K562 (cell line): ENCODE data around the gene TMEM72. TPM values are rescaled to one million over a fixed set of nuclear protein-coding genes. Genes with fewer than 3 reads are reported as not detected.

Experiments used
- ATAC-seq: fragments of 200-7000 bp; cut with Tn5 transposase; 3 replicates; pipeline ENCODE4 v1.9.1; 2020; ENCODE audit warnings: moderate library complexity
- BruUV-seq: library from RNA; stranded (reverse); fragments of 400-500 nt; replicated peaks from 2 replicates; lab custom pipeline; 2021; lab: Mats Ljungman, UMichigan
- CTCF ChIA-PET: fragments of 300-600 bp; formaldehyde crosslinking; extraction: SDS; loops from one replicate; lab custom pipeline; 2021; ENCODE audit warnings: low intra/inter-chr PET ratio; lab: Yijun Ruan, JAX
- POLR2A ChIA-PET: fragments of 300-600, 350-650 bp; sonication (Branson Sonifier 250); formaldehyde crosslinking; extraction: SDS; loops from one replicate; lab custom pipeline; 2021; ENCODE audit warnings: antibody characterized with exemption, inconsistent platforms; lab: Yijun Ruan, JAX
- DNase-seq, 4 experiments: peaks; one replicate each; pipeline versions ENCODE4 v3.0.0 to v3.0.0-alpha.2; 2011 to 2018; ENCODE audit warnings: low spot score in 3 of 4, mixed read lengths in 3 of 4; ENCODE audit errors: extremely low read depth in 1 of 4
- FAIRE-seq: peaks from 2 replicates; lab custom pipeline; 2011; peaks lifted over from hg19 to GRCh38; lab: Jason Lieb, UNC
- H2AFZ ChIP-seq: 2 replicates; pipeline ENCODE4 v1.6.0; 2011; ENCODE audit warnings: low read depth, low read length, control low read depth, inconsistent platforms
- H3K27ac ChIP-seq: fragments of 200-600 bp; 3 replicates; pipeline ENCODE4 v1.8.0; 2011; ENCODE audit warnings: low read depth, mild to moderate bottlenecking, control low read depth, inconsistent platforms, low read length, moderate library complexity, mixed read lengths; ENCODE audit errors: extremely low read depth
- H3K27me3 ChIP-seq, 2 experiments: fragments of 300-600 bp in 1 of 2; 2 replicates in 1 of 2; 3 replicates in 1 of 2; pipeline versions ENCODE4 v1.6.0 to v1.8.0; 2011; ENCODE audit warnings: inconsistent platforms in 2 of 2, low read length in 2 of 2, mild to moderate bottlenecking in 1 of 2, mixed read lengths in 1 of 2, moderate library complexity in 1 of 2; ENCODE audit not compliant: control insufficient read depth in 2 of 2, insufficient read depth in 2 of 2
- H3K36me3 ChIP-seq: fragments of 300-600 bp; 3 replicates; pipeline ENCODE4 v1.8.0; 2011; ENCODE audit warnings: mild to moderate bottlenecking, low read length, inconsistent platforms; ENCODE audit not compliant: control insufficient read depth, insufficient read depth
- H3K4me1 ChIP-seq, 2 experiments: fragments of 200-600 bp in 1 of 2; replicated peaks in 1 of 2; 2 replicates in 1 of 2; 3 replicates in 1 of 2; pipeline versions ENCODE4 v1.5.1 to v1.8.0; 2011; ENCODE audit warnings: inconsistent platforms in 2 of 2, low read length in 2 of 2, mild to moderate bottlenecking in 1 of 2, mixed read lengths in 1 of 2, moderate library complexity in 1 of 2; ENCODE audit not compliant: control insufficient read depth in 2 of 2, insufficient read depth in 2 of 2
- H3K4me2 ChIP-seq: 2 replicates; pipeline ENCODE4 v1.6.1; 2011; ENCODE audit warnings: low read length, control low read depth, inconsistent platforms, mixed read lengths; ENCODE audit not compliant: insufficient read depth
- H3K4me3 ChIP-seq: fragments of 200-600 bp; sonication (generic), shearing (Covaris generic); 2 replicates; pipeline ENCODE4 v1.5.1; 2016; ENCODE audit warnings: control low read depth, inconsistent platforms
- H3K79me2 ChIP-seq: fragments of 200-600 bp; 3 replicates; pipeline ENCODE4 v1.8.0; 2011; ENCODE audit warnings: low read length, inconsistent platforms; ENCODE audit not compliant: control insufficient read depth, insufficient read depth
- H3K9ac ChIP-seq, 2 experiments: 2 replicates each; pipeline versions ENCODE4 v1.6.0 to v1.6.1; 2011; ENCODE audit warnings: low read depth in 2 of 2, low read length in 2 of 2, control low read depth in 1 of 2, inconsistent platforms in 1 of 2, mild to moderate bottlenecking in 1 of 2, mixed read lengths in 1 of 2; ENCODE audit not compliant: insufficient read depth in 1 of 2
- H3K9me1 ChIP-seq: one replicate; pipeline ENCODE4 v1.6.0; 2011; ENCODE audit warnings: inconsistent platforms, mild to moderate bottlenecking, low read length, moderate library complexity; ENCODE audit not compliant: control insufficient read depth, insufficient read depth
- H3K9me3 ChIP-seq: replicated peaks from 2 replicates; pipeline ENCODE4 v1.5.1; 2011; ENCODE audit warnings: low read depth, low read length, inconsistent platforms; ENCODE audit not compliant: control insufficient read depth, insufficient read depth
- H4K20me1 ChIP-seq: replicated peaks from 2 replicates; pipeline ENCODE4 v1.6.1; 2011; ENCODE audit warnings: low read length, inconsistent platforms, mixed read lengths; ENCODE audit not compliant: control insufficient read depth, insufficient read depth
- ETS1 ChIP-seq: conservative IDR thresholded peaks from 2 replicates; pipeline ENCODE4 v1.6.1; 2011; ENCODE audit warnings: low read depth, mild to moderate bottlenecking, low read length; ENCODE audit not compliant: control insufficient read depth
- HMG20A ChIP-seq: fragments of 450-650 bp; formaldehyde crosslinking; conservative IDR thresholded peaks from 2 replicates; pipeline ENCODE4 v1.4.0; 2020; ENCODE audit warnings: mild to moderate bottlenecking, mixed read lengths
- NELFE ChIP-seq: IDR thresholded peaks from 2 replicates; pipeline ENCODE4 v1.6.1; 2011; ENCODE audit warnings: mild to moderate bottlenecking; ENCODE audit not compliant: insufficient read depth, insufficient read length
- NFE2 ChIP-seq: IDR thresholded peaks from 2 replicates; pipeline ENCODE4 v1.6.1; 2014; ENCODE audit warnings: antibody characterized with exemption, low read depth
- RBM25 ChIP-seq: fragments of 200-400 bp; formaldehyde crosslinking; IDR thresholded peaks from 2 replicates; pipeline ENCODE4 v1.6.1; 2018; ENCODE audit warnings: low read length, low read depth, moderate library complexity; ENCODE audit not compliant: severe bottlenecking
- RBM34 ChIP-seq: fragments of 200-400 bp; formaldehyde crosslinking; IDR thresholded peaks from 2 replicates; pipeline ENCODE4 v1.6.1; 2018; ENCODE audit warnings: low read length, borderline replicate concordance; ENCODE audit not compliant: insufficient read depth
- RFX7 ChIP-seq: fragments of 250-450 bp; sonication (Bioruptor Pico); IDR thresholded peaks from 2 replicates; pipeline ENCODE4 v1.5.1; 2021; ENCODE audit warnings: mild to moderate bottlenecking
- RUNX1 ChIP-seq: sonication (generic); IDR thresholded peaks from 2 replicates; pipeline ENCODE4 v1.6.1; 2016; ENCODE audit warnings: antibody characterized with exemption, low read depth
- STAT5B ChIP-seq: fragments of 250-450 bp; sonication (Bioruptor Pico); IDR thresholded peaks from 2 replicates; pipeline ENCODE4 v1.8.0; 2021; ENCODE audit warnings: mild to moderate bottlenecking, inconsistent platforms
- TARDBP ChIP-seq: fragments of 450-650 bp; IDR thresholded peaks from 2 replicates; pipeline ENCODE4 v1.6.1; 2016
- ZBTB17 ChIP-seq: fragments of 450-650 bp; formaldehyde crosslinking; IDR thresholded peaks from 2 replicates; pipeline ENCODE4 v1.4.0; 2020; ENCODE audit warnings: mild to moderate bottlenecking
- ZNF347 ChIP-seq: fragments of 450-650 bp; formaldehyde crosslinking; IDR thresholded peaks from 2 replicates; pipeline ENCODE4 v1.4.0; 2020; ENCODE audit warnings: low read depth, mild to moderate bottlenecking, moderate library complexity
- WGBS: fragments of 100-300 bp; shearing (Covaris generic); methylation state at CpG from one replicate; pipeline ENCODE4 v1.1.6; 2016; ENCODE audit warnings: low coverage, mixed read lengths; ENCODE audit not compliant: insufficient coverage; ENCODE audit errors: missing lambda C conversion rate; 5-methylcytosine and 5-hydroxymethylcytosine counted together
- in situ Hi-C: fragments of 300-500 bp; cut with MboI; formaldehyde crosslinking; loops from 4 replicates; pipeline ENCODE4 v1.15.0; 2018; ENCODE audit warnings: inconsistent platforms, mixed read lengths
- intact Hi-C: fragments of 100-400 bp; cut with micrococcal nuclease; formaldehyde crosslinking; loops from 2 replicates; pipeline ENCODE4 v1.14.2; 2022
- polyA plus RNA-seq, 8 experiments: library from polyadenylated mRNA; depleted of rRNA in 4 of 8; stranded (reverse) in 5 of 8; unstranded in 3 of 8; fragments of >200 nt; fragmentation: Nextera tagmentation in 2 of 8; fragmentation: Illumina TruSeq in 1 of 8; extraction: Ambion mirVana in 2 of 8; extraction: Trizol in 1 of 8; gene quantifications; 2 replicates each; pipeline versions ENCODE4 v1.2.1 to v1.2.3, GENCODE V29; 2011 to 2014; ENCODE audit warnings: inconsistent platforms in 1 of 8, missing spikeins in 1 of 8
- total RNA-seq, 7 experiments: library from RNA; depleted of rRNA in 6 of 7; stranded (reverse); fragments of >200 nt in 6 of 7; fragmentation: Illumina TruSeq in 2 of 7; extraction: Trizol in 2 of 7; gene quantifications; 2 replicates each; pipeline versions ENCODE4 v1.2.1 to v1.2.3, GENCODE V29; 2011 to 2021; ENCODE audit warnings: low replicate concordance in 1 of 7

Gene TMEM72
- total and polyA plus RNA-seq, 9 of the 15 experiments (the other 6 are each of a cell fraction or from before 2014, with no cell fraction given), result not detected

- in situ Hi-C loops, result no loop called here
Measured at GRCh38 chr10:44955413-44956070, 44.4 kb downstream of the TMEM72 start.

More at GRCh38 chr10:44955413-44956070, 44.4 kb downstream of the TMEM72 start:
- intact Hi-C loops, result no loop called here
- TF ChIP-seq RUNX1 (no peak), RBM34 (no peak), HMG20A (CRISPR knock-in tag) (no peak), ZBTB17 (CRISPR knock-in tag) (no peak), STAT5B (no peak), ZNF347 (no peak), NELFE (no peak), RFX7 (no peak), NFE2 (no peak), ETS1 (no peak), RBM25 (no peak), TARDBP (no peak)
- no peaks in the 10 kb centered on the region for H3K36me3 ChIP-seq
- ChIA-PET POLR2A (no interaction called here), CTCF (interaction anchor here (0.6 kb wide), 1 partner anchor 53 kb away, joined by 3 read pairs; no protein-coding TSS in a partner anchor)
- H3K4me1 ChIP-seq, result peaks cover 8 to 11% of the 10 kb centered on the region in 2 experiments; a peak in 4 of 5 replicates
- H4K20me1 ChIP-seq, result peaks cover 8% of the 10 kb centered on the region; the same call in 1 of the 2 replicates
- H3K27ac ChIP-seq, result no peak overlapping the region
- no peak overlapping the region for H3K4me3 ChIP-seq
- ATAC-seq (no peak), DNase-seq (no peak), FAIRE-seq (no peak)
- peaks cover 4% of the 10 kb centered on the region for H3K9me1 ChIP-seq
- H3K27me3 ChIP-seq, result peaks cover 21 to 32% of the 10 kb centered on the region in 2 experiments; a peak in 4 of 5 replicates
- no TSS peak for BruUV-seq
- no peak overlapping the region for H3K4me2 ChIP-seq
- H2AFZ ChIP-seq, result no peak overlapping the region
- H3K79me2 ChIP-seq, result no peaks in the 10 kb centered on the region
- WGBS, result 3% methylated on average over 8 of the region's 8 CpGs
- H3K9me3 ChIP-seq, result no peaks in the 10 kb centered on the region
- no peak overlapping the region for H3K9ac ChIP-seq
